Measurements from ENCODE around the gene PLCG2.

PLCG2 gene

DNA sequence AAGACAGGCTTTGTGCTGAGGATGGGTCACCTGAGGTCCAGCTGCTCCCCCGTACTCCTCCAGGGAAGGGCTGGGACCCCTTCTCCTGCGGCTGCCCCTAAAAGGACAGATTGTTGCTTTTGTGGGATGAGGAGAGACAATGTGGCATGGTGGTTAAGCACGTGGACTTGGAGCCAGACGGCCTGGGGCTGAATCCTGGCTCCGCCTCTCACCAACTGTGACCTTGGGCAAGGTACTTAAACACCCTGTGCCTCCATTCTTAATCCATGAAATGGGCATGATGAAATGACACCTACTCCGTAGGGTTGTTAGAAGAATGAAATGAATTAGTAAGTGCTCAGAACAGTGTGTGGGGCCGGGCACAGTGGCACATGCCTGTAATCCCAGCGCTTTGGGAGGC, 39.6 kb upstream of the PLCG2 start:
- TF ChIP-seq TAF1 (IDR thresholded peaks at IDR 0.05; ENCODE audit: borderline replicate concordance, insufficient read depth, low read length), result no peak
- TF ChIP-seq SIN3A (IDR thresholded peaks at IDR 0.05; ENCODE audit: borderline replicate concordance, insufficient read depth, low read length), result no peak
- TF ChIP-seq POLR2AphosphoS5 (IDR thresholded peaks at IDR 0.05; ENCODE audit: low read depth, low read length), result no peak
- TF ChIP-seq, protein P1, sequence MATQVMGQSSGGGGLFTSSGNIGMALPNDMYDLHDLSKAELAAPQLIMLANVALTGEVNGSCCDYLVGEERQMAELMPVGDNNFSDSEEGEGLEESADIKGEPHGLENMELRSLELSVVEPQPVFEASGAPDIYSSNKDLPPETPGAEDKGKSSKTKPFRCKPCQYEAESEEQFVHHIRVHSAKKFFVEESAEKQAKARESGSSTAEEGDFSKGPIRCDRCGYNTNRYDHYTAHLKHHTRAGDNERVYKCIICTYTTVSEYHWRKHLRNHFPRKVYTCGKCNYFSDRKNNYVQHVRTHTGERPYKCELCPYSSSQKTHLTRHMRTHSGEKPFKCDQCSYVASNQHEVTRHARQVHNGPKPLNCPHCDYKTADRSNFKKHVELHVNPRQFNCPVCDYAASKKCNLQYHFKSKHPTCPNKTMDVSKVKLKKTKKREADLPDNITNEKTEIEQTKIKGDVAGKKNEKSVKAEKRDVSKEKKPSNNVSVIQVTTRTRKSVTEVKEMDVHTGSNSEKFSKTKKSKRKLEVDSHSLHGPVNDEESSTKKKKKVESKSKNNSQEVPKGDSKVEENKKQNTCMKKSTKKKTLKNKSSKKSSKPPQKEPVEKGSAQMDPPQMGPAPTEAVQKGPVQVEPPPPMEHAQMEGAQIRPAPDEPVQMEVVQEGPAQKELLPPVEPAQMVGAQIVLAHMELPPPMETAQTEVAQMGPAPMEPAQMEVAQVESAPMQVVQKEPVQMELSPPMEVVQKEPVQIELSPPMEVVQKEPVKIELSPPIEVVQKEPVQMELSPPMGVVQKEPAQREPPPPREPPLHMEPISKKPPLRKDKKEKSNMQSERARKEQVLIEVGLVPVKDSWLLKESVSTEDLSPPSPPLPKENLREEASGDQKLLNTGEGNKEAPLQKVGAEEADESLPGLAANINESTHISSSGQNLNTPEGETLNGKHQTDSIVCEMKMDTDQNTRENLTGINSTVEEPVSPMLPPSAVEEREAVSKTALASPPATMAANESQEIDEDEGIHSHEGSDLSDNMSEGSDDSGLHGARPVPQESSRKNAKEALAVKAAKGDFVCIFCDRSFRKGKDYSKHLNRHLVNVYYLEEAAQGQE (IDR thresholded peaks at IDR 0.05; ENCODE audit: insufficient read depth in 1 of 2, low read depth in 2 of 2, low read length in 2 of 2), result no peak
- no peak for TF ChIP-seq FOXP2 (optimal IDR thresholded peaks at IDR 0.05; ENCODE audit: borderline replicate concordance, extremely low read depth, extremely low read length, insufficient read depth)

GRCh38 chr16:81740169-81740568, 38.9 kb upstream of the PLCG2 start:
- TF ChIP-seq, protein P1 (IDR thresholded peaks at IDR 0.05; ENCODE audit: insufficient read depth in 1 of 2, low read depth in 2 of 2, low read length in 2 of 2), result no peak
- TF ChIP-seq POLR2AphosphoS5 (IDR thresholded peaks at IDR 0.05; ENCODE audit: low read depth, low read length), result no peak
- no peak for TF ChIP-seq TAF1 (IDR thresholded peaks at IDR 0.05; ENCODE audit: borderline replicate concordance, insufficient read depth, low read length)
- no peak for TF ChIP-seq FOXP2 (optimal IDR thresholded peaks at IDR 0.05; ENCODE audit: borderline replicate concordance, extremely low read depth, extremely low read length, insufficient read depth)

GRCh38 chr16:81744385-81744784, 34.7 kb upstream of the PLCG2 start:
- no peak for TF ChIP-seq TAF1 (IDR thresholded peaks at IDR 0.05; ENCODE audit: borderline replicate concordance, insufficient read depth, low read length)
- TF ChIP-seq POLR2AphosphoS5 (IDR thresholded peaks at IDR 0.05; ENCODE audit: low read depth, low read length), result no peak
- TF ChIP-seq, protein P1 (IDR thresholded peaks at IDR 0.05; ENCODE audit: insufficient read depth in 1 of 2, low read depth in 2 of 2, low read length in 2 of 2), result no peak
- no peak for TF ChIP-seq FOXP2 (optimal IDR thresholded peaks at IDR 0.05; ENCODE audit: borderline replicate concordance, extremely low read depth, extremely low read length, insufficient read depth)
- no peak for TF ChIP-seq SIN3A (IDR thresholded peaks at IDR 0.05; ENCODE audit: borderline replicate concordance, insufficient read depth, low read length)

DNA sequence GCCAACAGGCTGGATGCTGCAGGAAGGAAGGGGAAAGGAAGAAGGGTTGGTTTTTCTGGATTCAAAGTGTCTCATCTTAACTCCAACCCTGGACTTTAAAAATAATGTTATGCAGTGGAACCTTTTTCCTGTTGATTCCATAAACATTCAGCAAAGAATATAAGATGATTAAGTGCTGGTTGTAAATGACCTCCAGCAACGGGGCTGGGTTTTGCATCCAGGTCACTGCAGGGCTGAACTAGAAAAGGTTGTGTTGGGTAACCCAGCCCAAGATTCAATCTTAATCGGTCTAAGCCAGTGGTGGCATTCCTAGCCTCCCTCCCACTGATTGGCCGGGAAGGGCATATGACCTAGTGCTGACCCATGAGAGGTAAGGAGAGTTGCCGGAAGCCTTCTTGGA, 34.2 kb upstream of the PLCG2 start:
- TF ChIP-seq TAF1 (IDR thresholded peaks at IDR 0.05; ENCODE audit: borderline replicate concordance, insufficient read depth, low read length), result no peak
- no peak for TF ChIP-seq SIN3A (IDR thresholded peaks at IDR 0.05; ENCODE audit: borderline replicate concordance, insufficient read depth, low read length)
- TF ChIP-seq FOXP2 (optimal IDR thresholded peaks at IDR 0.05; ENCODE audit: borderline replicate concordance, extremely low read depth, extremely low read length, insufficient read depth), result no peak

GRCh38 chr16:81745704-81746558, 33.2 kb upstream of the PLCG2 start:
- TF ChIP-seq, protein P1 (IDR thresholded peaks at IDR 0.05; ENCODE audit: insufficient read depth in 1 of 2, low read depth in 2 of 2, low read length in 2 of 2), result no peak
- no peak for TF ChIP-seq FOXP2 (optimal IDR thresholded peaks at IDR 0.05; ENCODE audit: borderline replicate concordance, extremely low read depth, extremely low read length, insufficient read depth)
- TF ChIP-seq TAF1 (IDR thresholded peaks at IDR 0.05; ENCODE audit: borderline replicate concordance, insufficient read depth, low read length), result peak; percentile 40; the same call in 1 of the 2 replicates
- no peak for TF ChIP-seq SIN3A (IDR thresholded peaks at IDR 0.05; ENCODE audit: borderline replicate concordance, insufficient read depth, low read length)
- peak; percentile 57 for TF ChIP-seq POLR2AphosphoS5 (IDR thresholded peaks at IDR 0.05; ENCODE audit: low read depth, low read length)

Measured in PFSK-1 (cell line).